Measurements from ENCODE around the gene SLC38A10. TPM values are rescaled to one million over a fixed set of nuclear protein-coding genes. Genes with fewer than 3 reads are reported as not detected.

SLC38A10 gene
- total and polyA plus RNA-seq, 2 of the 13 experiments (the other 11 are each of a cell fraction or from before 2014, with no cell fraction given) = 23.4 to 55.8 TPM

DNA sequence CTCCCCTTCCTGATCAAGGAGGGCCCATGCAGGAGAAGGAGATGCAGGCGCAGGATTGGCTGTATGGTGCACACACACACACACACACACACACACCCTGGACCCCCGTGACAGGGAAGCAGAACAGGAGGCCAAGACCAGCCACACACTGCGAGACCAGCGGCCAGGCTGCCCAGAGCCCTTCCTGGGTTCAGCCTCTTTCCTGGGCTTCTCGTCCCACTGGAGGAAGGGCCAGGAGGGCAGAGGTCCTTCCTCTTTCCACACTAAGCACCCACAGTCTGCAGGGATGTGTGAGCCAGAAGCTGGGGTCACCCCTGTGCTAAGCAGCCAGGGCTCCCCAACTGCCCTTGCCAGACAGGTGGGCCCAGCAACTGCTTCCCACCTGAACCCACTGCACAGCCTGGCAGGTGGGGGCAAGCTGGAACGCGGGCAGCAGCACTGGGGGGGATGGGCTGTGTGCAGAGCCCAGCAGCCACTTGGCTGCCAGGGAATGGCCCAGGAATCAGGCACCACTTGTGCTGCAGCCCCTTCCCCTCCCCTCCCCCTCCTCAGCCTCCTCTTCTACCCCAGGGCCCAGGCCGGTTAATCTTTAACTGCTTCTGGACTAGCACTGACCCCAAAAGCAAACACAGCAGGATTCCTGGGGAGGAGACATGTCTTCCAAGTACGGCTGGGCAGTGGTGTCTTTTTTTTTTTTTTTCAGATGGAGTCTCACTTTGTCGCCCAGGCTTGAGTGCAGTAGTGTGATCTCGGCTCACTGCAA, 44.6 kb upstream of the SLC38A10 start (continued):
- TF ChIP-seq MAX (IDR thresholded peaks at IDR 0.05) (peak; percentile 62; the same call in 1 of the 2 replicates), ZFY (CRISPR knock-in tag; IDR thresholded peaks at IDR 0.05) (no peak; the same call in none of the 2 replicates), ZBTB46 (CRISPR knock-in tag; IDR thresholded peaks at IDR 0.05; ENCODE audit: borderline replicate concordance) (no peak), TFE3 (CRISPR knock-in tag; IDR thresholded peaks at IDR 0.05) (peak; percentile 6; the same call in 1 of the 2 replicates), SATB2 (CRISPR knock-in tag; IDR thresholded peaks at IDR 0.05) (no peak), HOXD1 (CRISPR knock-in tag; IDR thresholded peaks at IDR 0.05) (no peak), SKI (IDR thresholded peaks at IDR 0.05; ENCODE audit: partially characterized antibody) (no peak), ZNF3 (CRISPR knock-in tag; IDR thresholded peaks at IDR 0.05) (no peak), ZSCAN29 (CRISPR knock-in tag; conservative IDR thresholded peaks at IDR 0.05) (0 out of 2 replicates have a peak, but pooled peaks have one; percentile 6), CENPX (CRISPR knock-in tag; IDR thresholded peaks at IDR 0.05) (no peak), TCF12 (IDR thresholded peaks at IDR 0.05) (no peak), TCF12 (CRISPR knock-in tag; IDR thresholded peaks at IDR 0.05) (0 out of 2 replicates have a peak, but pooled peaks have one; percentile 15), YEATS4 (CRISPR knock-in tag; IDR thresholded peaks at IDR 0.05; ENCODE audit: borderline replicate concordance) (0 out of 2 replicates have a peak, but pooled peaks have one; percentile 17), ISX (CRISPR knock-in tag; conservative IDR thresholded peaks at IDR 0.05) (no peak), ZFP36 (IDR thresholded peaks at IDR 0.05; ENCODE audit: borderline replicate concordance, low read depth, low read length, partially characterized antibody) (no peak), PLRG1 (conservative IDR thresholded peaks at IDR 0.05) (no peak), THAP9 (CRISPR knock-in tag; IDR thresholded peaks at IDR 0.05; ENCODE audit: borderline replicate concordance) (no peak; the same call in none of the 2 replicates)
- TF ChIP-seq, protein P1, sequence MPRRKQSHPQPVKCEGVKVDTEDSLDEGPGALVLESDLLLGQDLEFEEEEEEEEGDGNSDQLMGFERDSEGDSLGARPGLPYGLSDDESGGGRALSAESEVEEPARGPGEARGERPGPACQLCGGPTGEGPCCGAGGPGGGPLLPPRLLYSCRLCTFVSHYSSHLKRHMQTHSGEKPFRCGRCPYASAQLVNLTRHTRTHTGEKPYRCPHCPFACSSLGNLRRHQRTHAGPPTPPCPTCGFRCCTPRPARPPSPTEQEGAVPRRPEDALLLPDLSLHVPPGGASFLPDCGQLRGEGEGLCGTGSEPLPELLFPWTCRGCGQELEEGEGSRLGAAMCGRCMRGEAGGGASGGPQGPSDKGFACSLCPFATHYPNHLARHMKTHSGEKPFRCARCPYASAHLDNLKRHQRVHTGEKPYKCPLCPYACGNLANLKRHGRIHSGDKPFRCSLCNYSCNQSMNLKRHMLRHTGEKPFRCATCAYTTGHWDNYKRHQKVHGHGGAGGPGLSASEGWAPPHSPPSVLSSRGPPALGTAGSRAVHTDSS (CRISPR knock-in tag; conservative IDR thresholded peaks at IDR 0.05) = no peak
- TF ChIP-seq, protein P2, sequence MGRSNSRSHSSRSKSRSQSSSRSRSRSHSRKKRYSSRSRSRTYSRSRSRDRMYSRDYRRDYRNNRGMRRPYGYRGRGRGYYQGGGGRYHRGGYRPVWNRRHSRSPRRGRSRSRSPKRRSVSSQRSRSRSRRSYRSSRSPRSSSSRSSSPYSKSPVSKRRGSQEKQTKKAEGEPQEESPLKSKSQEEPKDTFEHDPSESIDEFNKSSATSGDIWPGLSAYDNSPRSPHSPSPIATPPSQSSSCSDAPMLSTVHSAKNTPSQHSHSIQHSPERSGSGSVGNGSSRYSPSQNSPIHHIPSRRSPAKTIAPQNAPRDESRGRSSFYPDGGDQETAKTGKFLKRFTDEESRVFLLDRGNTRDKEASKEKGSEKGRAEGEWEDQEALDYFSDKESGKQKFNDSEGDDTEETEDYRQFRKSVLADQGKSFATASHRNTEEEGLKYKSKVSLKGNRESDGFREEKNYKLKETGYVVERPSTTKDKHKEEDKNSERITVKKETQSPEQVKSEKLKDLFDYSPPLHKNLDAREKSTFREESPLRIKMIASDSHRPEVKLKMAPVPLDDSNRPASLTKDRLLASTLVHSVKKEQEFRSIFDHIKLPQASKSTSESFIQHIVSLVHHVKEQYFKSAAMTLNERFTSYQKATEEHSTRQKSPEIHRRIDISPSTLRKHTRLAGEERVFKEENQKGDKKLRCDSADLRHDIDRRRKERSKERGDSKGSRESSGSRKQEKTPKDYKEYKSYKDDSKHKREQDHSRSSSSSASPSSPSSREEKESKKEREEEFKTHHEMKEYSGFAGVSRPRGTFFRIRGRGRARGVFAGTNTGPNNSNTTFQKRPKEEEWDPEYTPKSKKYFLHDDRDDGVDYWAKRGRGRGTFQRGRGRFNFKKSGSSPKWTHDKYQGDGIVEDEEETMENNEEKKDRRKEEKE (IDR thresholded peaks at IDR 0.05) = no peak

All from HepG2 (cell line).